ENCODE measurements around the gene LYRM1. TPM values are rescaled to one million over a fixed set of nuclear protein-coding genes. Genes with fewer than 3 reads are reported as not detected.

The LYRM1 gene
- total RNA-seq, 1 experiment from 2014 or later = 67.3 TPM

DNA sequence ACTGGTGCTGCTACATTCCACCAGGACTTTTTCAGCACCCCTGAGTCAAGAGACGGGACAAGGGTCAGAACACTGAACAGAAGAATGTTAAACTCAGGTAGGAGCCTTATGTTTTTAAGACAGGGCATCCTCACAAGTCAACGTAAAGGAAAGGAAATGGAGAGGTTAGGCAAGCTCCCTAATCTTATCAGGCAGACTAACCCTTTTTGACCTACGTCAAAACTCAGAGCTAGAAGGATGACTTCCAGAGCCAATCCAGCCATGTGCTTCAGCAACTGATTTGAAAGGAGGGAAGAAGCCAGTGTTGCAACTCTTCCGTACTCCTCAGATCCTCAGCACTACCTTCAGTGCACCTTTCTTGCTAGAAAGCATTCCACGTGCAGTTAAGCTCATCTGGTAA is 47.4 kb upstream of the LYRM1 start:
- POLR2A ChIA-PET = interaction anchor here (2.1 to 10.7 kb wide), 6 partner anchors 14 to 449 kb away, joined by 6 to 260 read pairs (median 45); partner anchors contain the start of genes DCUN1D3, ERI2, LYRM1 and REXO5
- Mint-ChIP-seq H3K4me1 (ENCODE audit: insufficient read depth, unreplicated experiment) (peaks cover 27% of the 10 kb centered on the region), H3K27ac (ENCODE audit: low read depth, unreplicated experiment) (peak overlapping the region; percentile 79), H3K4me3 (ENCODE audit: unreplicated experiment) (no peak overlapping the region), H3K36me3 (ENCODE audit: insufficient read depth, unreplicated experiment) (peaks cover 63% of the 10 kb centered on the region), H3K9me3 (ENCODE audit: unreplicated experiment) (no peaks in the 10 kb centered on the region), H3K27me3 (ENCODE audit: insufficient read depth, unreplicated experiment) (no peaks in the 10 kb centered on the region)
- CTCF ChIA-PET = interaction anchor here (0.6 to 6.0 kb wide), 6 partner anchors 11 to 447 kb away, joined by 3 to 89 read pairs (median 4); no protein-coding TSS in a partner anchor
- intact Hi-C loops (cut with micrococcal nuclease) = loop anchor here (2.0 to 5.0 kb wide), 2 partner anchors 46 to 149 kb away; partner anchors contain the start of genes ERI2 and REXO5
- no peak for DNase-seq (ENCODE audit: unreplicated experiment)
- no TSS peak for BruUV-seq (replicated peaks)
- TF ChIP-seq, protein P1, sequence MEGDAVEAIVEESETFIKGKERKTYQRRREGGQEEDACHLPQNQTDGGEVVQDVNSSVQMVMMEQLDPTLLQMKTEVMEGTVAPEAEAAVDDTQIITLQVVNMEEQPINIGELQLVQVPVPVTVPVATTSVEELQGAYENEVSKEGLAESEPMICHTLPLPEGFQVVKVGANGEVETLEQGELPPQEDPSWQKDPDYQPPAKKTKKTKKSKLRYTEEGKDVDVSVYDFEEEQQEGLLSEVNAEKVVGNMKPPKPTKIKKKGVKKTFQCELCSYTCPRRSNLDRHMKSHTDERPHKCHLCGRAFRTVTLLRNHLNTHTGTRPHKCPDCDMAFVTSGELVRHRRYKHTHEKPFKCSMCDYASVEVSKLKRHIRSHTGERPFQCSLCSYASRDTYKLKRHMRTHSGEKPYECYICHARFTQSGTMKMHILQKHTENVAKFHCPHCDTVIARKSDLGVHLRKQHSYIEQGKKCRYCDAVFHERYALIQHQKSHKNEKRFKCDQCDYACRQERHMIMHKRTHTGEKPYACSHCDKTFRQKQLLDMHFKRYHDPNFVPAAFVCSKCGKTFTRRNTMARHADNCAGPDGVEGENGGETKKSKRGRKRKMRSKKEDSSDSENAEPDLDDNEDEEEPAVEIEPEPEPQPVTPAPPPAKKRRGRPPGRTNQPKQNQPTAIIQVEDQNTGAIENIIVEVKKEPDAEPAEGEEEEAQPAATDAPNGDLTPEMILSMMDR (IDR thresholded peaks at IDR 0.05; ENCODE audit: unreplicated experiment) = no peak

DNA sequence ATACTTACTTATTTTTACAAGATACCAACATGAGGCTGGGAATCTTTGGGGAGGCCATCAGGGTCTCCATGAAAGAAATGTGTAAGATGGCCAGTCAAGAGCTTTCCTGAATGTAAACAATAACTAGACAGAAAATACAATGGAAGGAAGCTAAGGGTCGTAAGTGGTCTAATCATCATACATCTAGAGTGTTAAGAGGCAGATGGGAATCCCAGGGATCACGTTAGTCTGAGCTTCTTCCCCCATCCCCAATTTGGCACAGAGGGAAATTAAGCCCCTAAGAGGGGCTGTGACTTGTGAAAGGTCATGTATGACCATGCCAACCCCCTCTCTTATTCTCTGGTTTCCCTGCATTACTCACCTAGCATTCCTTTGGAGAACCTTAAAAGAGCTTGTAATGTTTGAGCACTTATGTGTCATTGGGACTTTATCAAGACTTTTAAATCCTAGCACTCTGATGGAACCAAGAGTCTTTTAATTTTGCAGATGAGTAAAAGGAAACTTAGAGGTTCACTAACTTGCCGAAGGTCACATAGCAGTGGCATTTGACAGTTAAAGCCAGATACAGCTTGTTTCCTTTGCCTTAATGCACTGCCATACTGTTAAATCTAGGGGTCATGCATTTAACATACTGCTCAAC is 46.5 kb upstream of the LYRM1 start:
- H3K9me3 Mint-ChIP-seq (ENCODE audit: unreplicated experiment) = no peaks in the 10 kb centered on the region
- ChIA-PET CTCF (interaction anchor here (0.6 to 2.2 kb wide), 8 partner anchors 10 to 315 kb away, joined by 3 to 8 read pairs (median 4); no protein-coding TSS in a partner anchor), POLR2A (interaction anchor here (0.7 to 10.7 kb wide), 6 partner anchors 13 to 1316 kb away, joined by 6 to 260 read pairs (median 27); partner anchors contain the start of genes DCUN1D3, ERI2, LYRM1 and REXO5)
- no peaks in the 10 kb centered on the region for H3K27me3 Mint-ChIP-seq (ENCODE audit: insufficient read depth, unreplicated experiment)
- intact Hi-C loops (cut with micrococcal nuclease) = loop anchor here (2.0 to 5.0 kb wide), 2 partner anchors 47 to 148 kb away; partner anchors contain the start of genes ERI2 and REXO5
- BruUV-seq (replicated peaks) = no TSS peak
- H3K36me3 Mint-ChIP-seq (ENCODE audit: insufficient read depth, unreplicated experiment) = peaks cover 67% of the 10 kb centered on the region
- peaks cover 26% of the 10 kb centered on the region for H3K4me1 Mint-ChIP-seq (ENCODE audit: insufficient read depth, unreplicated experiment)
- TF ChIP-seq, protein P1 (IDR thresholded peaks at IDR 0.05; ENCODE audit: unreplicated experiment) = no peak
- no peak for DNase-seq (ENCODE audit: unreplicated experiment)
- H3K27ac Mint-ChIP-seq (ENCODE audit: low read depth, unreplicated experiment) = peak overlapping the region; percentile 39
- no peak overlapping the region for H3K4me3 Mint-ChIP-seq (ENCODE audit: unreplicated experiment)

DNA sequence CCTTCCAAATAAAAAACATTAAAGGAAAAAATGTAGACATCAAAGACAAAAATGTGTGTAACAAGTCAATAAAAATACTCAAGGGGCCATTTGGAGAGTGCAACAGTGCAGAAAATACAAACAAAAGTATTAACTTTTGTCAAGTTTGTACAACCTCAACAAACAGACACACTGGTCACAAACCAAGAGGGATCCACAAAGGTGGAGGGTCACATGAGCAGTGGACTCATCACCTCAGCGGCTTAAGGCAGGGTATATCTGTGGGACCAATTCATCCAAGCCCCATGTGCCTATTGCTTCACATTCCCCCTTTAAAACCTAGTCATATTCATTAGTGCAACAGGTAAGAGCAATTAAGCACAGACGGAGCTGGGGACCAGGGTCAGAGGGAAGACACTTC is 45.6 kb upstream of the LYRM1 start:
- no peaks in the 10 kb centered on the region for H3K9me3 Mint-ChIP-seq (ENCODE audit: unreplicated experiment)
- H3K4me1 Mint-ChIP-seq (ENCODE audit: insufficient read depth, unreplicated experiment) = peaks cover 18% of the 10 kb centered on the region
- BruUV-seq (replicated peaks) = no TSS peak
- CTCF ChIA-PET = interaction anchor here (0.6 to 2.2 kb wide), 6 partner anchors 11 to 229 kb away, joined by 3 to 8 read pairs (median 4); no protein-coding TSS in a partner anchor
- H3K36me3 Mint-ChIP-seq (ENCODE audit: insufficient read depth, unreplicated experiment) = peaks cover 69% of the 10 kb centered on the region
- no peak overlapping the region for H3K4me3 Mint-ChIP-seq (ENCODE audit: unreplicated experiment)
- no peak overlapping the region for H3K27ac Mint-ChIP-seq (ENCODE audit: low read depth, unreplicated experiment)
- TF ChIP-seq, protein P1 (IDR thresholded peaks at IDR 0.05; ENCODE audit: unreplicated experiment) = no peak
- H3K27me3 Mint-ChIP-seq (ENCODE audit: insufficient read depth, unreplicated experiment) = no peaks in the 10 kb centered on the region
- no peak for DNase-seq (ENCODE audit: unreplicated experiment)
- intact Hi-C loops (cut with micrococcal nuclease) = loop anchor here (5.0 kb wide), 1 partner anchor 147 kb away; no protein-coding TSS in a partner anchor
- POLR2A ChIA-PET = interaction anchor here (0.6 to 10.7 kb wide), 7 partner anchors 13 to 1317 kb away, joined by 3 to 260 read pairs (median 6); partner anchors contain the start of genes DCUN1D3, ERI2, LYRM1 and REXO5

DNA sequence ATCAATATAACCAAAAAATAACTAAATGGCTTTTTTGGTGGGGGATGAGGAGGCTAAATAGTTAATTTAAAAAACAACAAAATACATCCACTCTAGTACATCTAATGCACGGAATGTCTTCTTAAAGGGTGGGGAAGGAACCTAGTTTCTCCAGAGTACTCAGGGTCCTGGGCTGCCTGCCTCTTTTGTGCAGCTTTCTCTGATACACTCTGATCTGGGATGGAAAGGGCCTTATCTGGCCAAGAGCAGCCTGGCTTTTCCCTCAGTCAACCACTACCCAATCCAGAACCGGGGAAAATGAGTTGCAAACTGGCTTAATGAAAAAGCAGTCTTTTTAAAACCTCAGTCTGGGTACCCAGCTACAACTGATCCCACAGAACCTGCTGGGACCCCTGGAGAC is 43.3 kb upstream of the LYRM1 start:
- intact Hi-C loops (cut with micrococcal nuclease) = no loop called here
- Mint-ChIP-seq H3K4me3 (ENCODE audit: unreplicated experiment) (no peak overlapping the region), H3K9me3 (ENCODE audit: unreplicated experiment) (no peaks in the 10 kb centered on the region), H3K4me1 (ENCODE audit: insufficient read depth, unreplicated experiment) (peaks cover 13% of the 10 kb centered on the region), H3K27ac (ENCODE audit: low read depth, unreplicated experiment) (peak overlapping the region; percentile 31), H3K27me3 (ENCODE audit: insufficient read depth, unreplicated experiment) (no peaks in the 10 kb centered on the region), H3K36me3 (ENCODE audit: insufficient read depth, unreplicated experiment) (peaks cover 83% of the 10 kb centered on the region)
- no TSS peak for BruUV-seq (replicated peaks)
- TF ChIP-seq, protein P1 (IDR thresholded peaks at IDR 0.05; ENCODE audit: unreplicated experiment) = no peak
- CTCF ChIA-PET = interaction anchor here (0.8 to 1.2 kb wide), 3 partner anchors 9 to 87 kb away, joined by 3 to 5 read pairs (median 4); partner anchors contain the start of gene DCUN1D3
- no peak for DNase-seq (ENCODE audit: unreplicated experiment)
- POLR2A ChIA-PET = interaction anchor here (1.7 to 10.7 kb wide), 3 partner anchors 10 to 41 kb away, joined by 3 to 260 read pairs (median 170); partner anchors contain the start of genes DCUN1D3 and LYRM1
